H9 (cell line): ENCODE data around the gene DQX1. TPM values are rescaled to one million over a fixed set of nuclear protein-coding genes. Genes with fewer than 3 reads are reported as not detected.

Source experiments
- DNase-seq: peaks from one replicate; pipeline ENCODE4 v3.0.0-alpha.2; 2017
- H2AFZ ChIP-seq: one replicate; pipeline ENCODE4 v1.6.1; 2013; ENCODE audit warnings: mild to moderate bottlenecking, low read length, control low read depth, moderate library complexity
- H2AK5ac ChIP-seq: 2 replicates; pipeline ENCODE4 v1.6.1; 2013; ENCODE audit warnings: low read length, control low read depth, mixed read lengths; ENCODE audit not compliant: insufficient read length
- H2BK120ac ChIP-seq: one replicate; pipeline ENCODE4 v1.6.1; 2013; ENCODE audit warnings: low read depth, mild to moderate bottlenecking, low read length, control low read depth, inconsistent platforms; ENCODE audit not compliant: poor library complexity, severe bottlenecking
- H2BK12ac ChIP-seq: 2 replicates; pipeline ENCODE4 v1.6.1; 2013; ENCODE audit warnings: low read length, control low read depth, mixed read lengths, low read depth; ENCODE audit not compliant: insufficient read length
- H2BK15ac ChIP-seq: 2 replicates; pipeline ENCODE4 v1.6.1; 2013; ENCODE audit warnings: low read depth, low read length, control low read depth
- H2BK20ac ChIP-seq: one replicate; pipeline ENCODE4 v1.6.1; 2013; ENCODE audit warnings: low read depth, mild to moderate bottlenecking, low read length, control low read depth, inconsistent platforms; ENCODE audit not compliant: poor library complexity, severe bottlenecking
- H2BK5ac ChIP-seq: 2 replicates; pipeline ENCODE4 v1.6.1; 2013; ENCODE audit warnings: low read length, control low read depth, mixed read lengths; ENCODE audit not compliant: insufficient read length
- H3K14ac ChIP-seq: 2 replicates; pipeline ENCODE4 v1.6.1; 2013; ENCODE audit warnings: low read length, control low read depth; ENCODE audit not compliant: insufficient read depth
- H3K18ac ChIP-seq: 2 replicates; pipeline ENCODE4 v1.6.1; 2013; ENCODE audit warnings: low read depth, mild to moderate bottlenecking, mixed read lengths, low read length, control low read depth; ENCODE audit not compliant: insufficient read length
- H3K23ac ChIP-seq: 2 replicates; pipeline ENCODE4 v1.6.1; 2013; ENCODE audit warnings: low read length, control low read depth, mixed read lengths, low read depth; ENCODE audit not compliant: insufficient read length
- H3K23me2 ChIP-seq: 2 replicates; pipeline ENCODE4 v1.6.1; 2013; ENCODE audit warnings: low read depth, mild to moderate bottlenecking, mixed read lengths, low read length, control low read depth; ENCODE audit not compliant: insufficient read length, poor library complexity, severe bottlenecking
- H3K27ac ChIP-seq: 2 replicates; pipeline ENCODE4 v1.5.1; 2013; ENCODE audit warnings: low read length, control low read depth, mixed read lengths, low read depth; ENCODE audit not compliant: insufficient read length
- H3K27me3 ChIP-seq: 2 replicates; pipeline ENCODE4 v1.6.1; 2013; ENCODE audit warnings: low read length, control low read depth, inconsistent platforms; ENCODE audit not compliant: insufficient read depth
- H3K4ac ChIP-seq: 2 replicates; pipeline ENCODE4 v1.6.1; 2013; ENCODE audit warnings: low read depth, mild to moderate bottlenecking, control low read depth, inconsistent platforms, low read length, moderate library complexity
- H3K4me1 ChIP-seq: 2 replicates; pipeline ENCODE4 v1.6.1; 2013; ENCODE audit warnings: low read length, control low read depth, inconsistent platforms; ENCODE audit not compliant: insufficient read depth
- H3K4me2 ChIP-seq: 2 replicates; pipeline ENCODE4 v1.6.1; 2013; ENCODE audit warnings: low read length, control low read depth, mixed read lengths; ENCODE audit not compliant: insufficient read length, insufficient read depth
- H3K56ac ChIP-seq: 2 replicates; pipeline ENCODE4 v1.6.1; 2013; ENCODE audit warnings: low read depth, mild to moderate bottlenecking, mixed read lengths, low read length, control low read depth; ENCODE audit not compliant: insufficient read length
- H3K79me1 ChIP-seq: 2 replicates; pipeline ENCODE4 v1.6.1; 2013; ENCODE audit warnings: low read depth, mild to moderate bottlenecking, moderate library complexity, low read length, control low read depth, inconsistent platforms; ENCODE audit not compliant: insufficient read depth, poor library complexity, severe bottlenecking
- H3K79me2 ChIP-seq: 2 replicates; pipeline ENCODE4 v1.6.1; 2013; ENCODE audit warnings: low read length, control low read depth, inconsistent platforms; ENCODE audit not compliant: insufficient read depth
- H3K9ac ChIP-seq: 2 replicates; pipeline ENCODE4 v1.6.1; 2013; ENCODE audit warnings: low read length, control low read depth, mixed read lengths; ENCODE audit not compliant: insufficient read length; ENCODE audit errors: extremely low read depth
- H3K9me3 ChIP-seq: one replicate; pipeline ENCODE4 v1.6.1; 2013; ENCODE audit warnings: low read depth, low read length, inconsistent platforms; ENCODE audit not compliant: control insufficient read depth
- H3T11ph ChIP-seq: one replicate; pipeline ENCODE4 v1.6.1; 2013; ENCODE audit warnings: mild to moderate bottlenecking, low read length, control low read depth, inconsistent platforms
- H4K20me1 ChIP-seq: one replicate; pipeline ENCODE4 v1.6.1; 2013; ENCODE audit not compliant: control insufficient read depth, insufficient read length, insufficient read depth
- H4K5ac ChIP-seq: 2 replicates; pipeline ENCODE4 v1.6.1; 2013; ENCODE audit warnings: low read depth, mild to moderate bottlenecking, mixed read lengths, low read length, control low read depth; ENCODE audit not compliant: insufficient read length
- H4K8ac ChIP-seq: replicated peaks from 2 replicates; pipeline ENCODE4 v1.6.1; 2013; ENCODE audit warnings: low read length, control low read depth, mixed read lengths, low read depth; ENCODE audit not compliant: insufficient read length
- H4K91ac ChIP-seq: 2 replicates; pipeline ENCODE4 v1.6.1; 2013; ENCODE audit warnings: low read depth, mild to moderate bottlenecking, moderate library complexity, mixed read lengths, low read length, control low read depth; ENCODE audit not compliant: insufficient read length
- H3K27ac Mint-ChIP-seq, 3 experiments: 2 replicates in 2 of 3; 3 replicates in 1 of 3; pipeline ENCODE4 v1.8.0; 2020 to 2021; ENCODE audit warnings: mixed read lengths in 3 of 3, mild to moderate bottlenecking in 1 of 3, moderate library complexity in 1 of 3
- H3K27me3 Mint-ChIP-seq: 2 replicates; pipeline ENCODE4 v1.8.0; 2021; ENCODE audit warnings: low read depth, mild to moderate bottlenecking, moderate library complexity, mixed read lengths
- H3K36me3 Mint-ChIP-seq, 3 experiments: 2 replicates in 2 of 3; 3 replicates in 1 of 3; pipeline ENCODE4 v1.8.0; 2020 to 2021; ENCODE audit warnings: low read depth in 3 of 3, mixed read lengths in 3 of 3; ENCODE audit not compliant: insufficient read depth in 1 of 3
- H3K4me1 Mint-ChIP-seq, 2 experiments: 2 replicates each; pipeline ENCODE4 v1.8.0; 2020; ENCODE audit warnings: mixed read lengths in 2 of 2
- H3K4me3 Mint-ChIP-seq, 2 experiments: 2 replicates in 1 of 2; 3 replicates in 1 of 2; pipeline ENCODE4 v1.8.0; 2020 to 2021; ENCODE audit warnings: mild to moderate bottlenecking in 2 of 2, mixed read lengths in 2 of 2, moderate library complexity in 1 of 2
- H3K9me3 Mint-ChIP-seq, 2 experiments: 2 replicates in 1 of 2; 3 replicates in 1 of 2; pipeline ENCODE4 v1.8.0; 2020; ENCODE audit warnings: mild to moderate bottlenecking in 2 of 2, mixed read lengths in 2 of 2, moderate library complexity in 1 of 2
- CTCF ChIP-seq: fragments of 200-600 bp; sonication (generic); conservative IDR thresholded peaks from 3 replicates; pipeline ENCODE4 v1.8.0; 2021; ENCODE audit warnings: antibody characterized with exemption, mild to moderate bottlenecking
- total RNA-seq: library from RNA; stranded (reverse); gene quantifications from 2 replicates; pipeline ENCODE4 v1.2.1, GENCODE V29; 2021

Gene DQX1
- total RNA-seq, 1 experiment from 2014 or later: 0.98 TPM

DNA sequence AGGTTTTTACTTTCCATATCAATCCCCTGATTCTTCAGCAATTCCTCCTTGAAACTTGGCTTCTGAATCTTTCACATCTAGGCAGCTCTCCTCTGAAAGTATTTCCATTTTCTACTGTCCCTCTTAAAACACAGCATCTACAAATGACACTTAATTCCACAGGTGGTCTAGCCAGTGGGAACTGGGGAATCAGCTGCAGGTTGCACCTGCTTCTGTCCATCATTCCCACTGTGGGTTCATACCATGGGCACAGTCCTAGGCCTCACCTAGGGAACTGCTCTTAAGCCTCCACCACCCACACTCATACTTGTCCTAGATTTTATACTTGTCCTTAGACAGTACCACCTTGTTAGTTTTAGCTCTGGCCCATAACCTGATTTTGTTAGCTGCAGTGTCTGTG, 25.5 kb upstream of the DQX1 start:
- Histone ChIP-seq H2BK120ac (no peak overlapping the region), H3K79me1 (no peaks in the 10 kb centered on the region), H2BK5ac (no peak overlapping the region), H4K5ac (no peak overlapping the region), H3K9ac (no peak overlapping the region), H3K18ac (no peak overlapping the region), H2BK15ac (no peak overlapping the region), H2AFZ (no peak overlapping the region), H3K23ac (no peak overlapping the region), H3K79me2 (0 out of 2 replicates have a peak, but pooled peaks cover 2% of the 10 kb centered on the region), H2AK5ac (no peak overlapping the region), H3K27ac (no peak overlapping the region), H4K20me1 (no peaks in the 10 kb centered on the region), H3K4me2 (no peak overlapping the region), H2BK12ac (no peak overlapping the region), H3K27me3 (no peaks in the 10 kb centered on the region; the same call in 1 of the 2 replicates), H3K9me3 (no peaks in the 10 kb centered on the region), H4K8ac (no peak overlapping the region), H3K56ac (no peak overlapping the region), H2BK20ac (no peak overlapping the region), H3T11ph (no peak overlapping the region), H3K23me2 (peaks cover 23% of the 10 kb centered on the region), H4K91ac (no peak overlapping the region), H3K4me1 (0 out of 2 replicates have a peak, but pooled peaks cover 2% of the 10 kb centered on the region), H3K14ac (no peak overlapping the region), H3K4ac (no peak overlapping the region)
- no peak overlapping the region for H3K4me3 Mint-ChIP-seq
- no peak for TF ChIP-seq CTCF
- peaks cover 31% of the 10 kb centered on the region in 2 experiments for H3K4me1 Mint-ChIP-seq
- no peak for DNase-seq
- no peaks in the 10 kb centered on the region for H3K9me3 Mint-ChIP-seq
- H3K36me3 Mint-ChIP-seq: peaks cover 0 to 12% (median 8%) of the 10 kb centered on the region in 3 experiments; a peak in 6 of 7 replicates
- H3K27ac Mint-ChIP-seq: no peak overlapping the region
- H3K27me3 Mint-ChIP-seq: peaks cover 67% of the 10 kb centered on the region
